ENCODE measurements around the gene HNRNPC.

HNRNPC gene

GRCh38 chr14:21191809-21192446 lies 77.3 kb downstream of the HNRNPC start:
- Histone ChIP-seq H3K9ac (ENCODE audit: low read length) (no peak overlapping the region), H3K36me3 (ENCODE audit: control insufficient read depth in 1 of 2, insufficient read depth in 2 of 2, low read depth in 1 of 2, low read length in 2 of 2) (no peaks in the 10 kb centered on the region), H3K27me3 (ENCODE audit: control insufficient read depth in 1 of 2, insufficient read depth in 1 of 2, low read length in 2 of 2) (no peaks in the 10 kb centered on the region), H3K27ac (ENCODE audit: low read length, poor library complexity, severe bottlenecking) (no peak overlapping the region), H2BK15ac (ENCODE audit: low read depth, poor library complexity, severe bottlenecking) (no peak overlapping the region), H3K4me3 (ENCODE audit: insufficient read depth in 1 of 2, low read depth in 1 of 2, low read length in 2 of 2) (peak overlapping the region; percentile 20 to 64), H3K4me2 (ENCODE audit: low read length, poor library complexity, severe bottlenecking) (peak overlapping the region; percentile 72), H2BK12ac (ENCODE audit: low read length in 2 of 2) (no peak overlapping the region), H2AK5ac (ENCODE audit: low read length, severe bottlenecking) (no peak overlapping the region), H4K91ac (ENCODE audit: low read length) (no peak overlapping the region), H2BK5ac (ENCODE audit: low read depth, low read length, poor library complexity, severe bottlenecking) (no peak overlapping the region), H2BK120ac (ENCODE audit: low read depth, low read length) (no peak overlapping the region), H3K23ac (ENCODE audit: low read length in 2 of 2) (peak overlapping the region in 1 of 2 experiments; percentile 42), H3K79me1 (replicated peaks; ENCODE audit: low read length, poor library complexity, severe bottlenecking) (no peaks in the 10 kb centered on the region), H4K8ac (ENCODE audit: low read length) (peak overlapping the region; percentile 98), H3K9me3 (ENCODE audit: control insufficient read depth, low read length) (no peaks in the 10 kb centered on the region), H2AFZ (ENCODE audit: low read depth, low read length) (peak overlapping the region; percentile 99), H3K14ac (ENCODE audit: low read length in 2 of 2) (no peak overlapping the region), H3K4ac (ENCODE audit: low read depth in 1 of 2, low read length in 2 of 2) (no peak overlapping the region), H3K4me1 (ENCODE audit: control insufficient read depth, insufficient read depth, low read depth, low read length) (peaks cover 18% of the 10 kb centered on the region), H3K18ac (ENCODE audit: low read depth in 1 of 2, low read length in 2 of 2) (peak overlapping the region in 1 of 2 experiments; percentile 67)
- WGBS = 9% methylated on average over 17 of the region's 19 CpGs
- peak; percentile 47 for DNase-seq

- H3K9me3 ChIP-seq (ENCODE audit: control insufficient read depth, low read length) = no peaks in the 10 kb centered on the region
- no peak overlapping the region for H4K91ac ChIP-seq (ENCODE audit: low read length)
- H3K4ac ChIP-seq (ENCODE audit: low read depth in 1 of 2, low read length in 2 of 2) = no peak overlapping the region
- H4K8ac ChIP-seq (ENCODE audit: low read length) = peak overlapping the region; percentile 37
- no peak overlapping the region for H2AK5ac ChIP-seq (ENCODE audit: low read length, severe bottlenecking)
- H2BK12ac ChIP-seq (ENCODE audit: low read length in 2 of 2) = no peak overlapping the region
- DNase-seq = no peak
- no peak overlapping the region for H3K23ac ChIP-seq (ENCODE audit: low read length in 2 of 2)
- H3K79me1 ChIP-seq (replicated peaks; ENCODE audit: low read length, poor library complexity, severe bottlenecking) = no peaks in the 10 kb centered on the region
- no peak overlapping the region for H3K18ac ChIP-seq (ENCODE audit: low read depth in 1 of 2, low read length in 2 of 2)
- H3K9ac ChIP-seq (ENCODE audit: low read length) = no peak overlapping the region
- no peak overlapping the region for H2BK120ac ChIP-seq (ENCODE audit: low read depth, low read length)
- no peak overlapping the region for H2AFZ ChIP-seq (ENCODE audit: low read depth, low read length)
- 93% methylated on average over 6 of the region's 7 CpGs for WGBS
- H3K27ac ChIP-seq (ENCODE audit: low read length, poor library complexity, severe bottlenecking) = no peak overlapping the region
- H2BK5ac ChIP-seq (ENCODE audit: low read depth, low read length, poor library complexity, severe bottlenecking) = no peak overlapping the region
- H3K36me3 ChIP-seq (ENCODE audit: control insufficient read depth in 1 of 2, insufficient read depth in 2 of 2, low read depth in 1 of 2, low read length in 2 of 2) = no peaks in the 10 kb centered on the region
- H3K4me3 ChIP-seq (ENCODE audit: insufficient read depth in 1 of 2, low read depth in 1 of 2, low read length in 2 of 2) = no peak overlapping the region
- H3K14ac ChIP-seq (ENCODE audit: low read length in 2 of 2) = no peak overlapping the region
- no peaks in the 10 kb centered on the region for H3K27me3 ChIP-seq (ENCODE audit: control insufficient read depth in 1 of 2, insufficient read depth in 1 of 2, low read length in 2 of 2)
- no peak overlapping the region for H3K4me2 ChIP-seq (ENCODE audit: low read length, poor library complexity, severe bottlenecking)
- H2BK15ac ChIP-seq (ENCODE audit: low read depth, poor library complexity, severe bottlenecking) = no peak overlapping the region
- H3K4me1 ChIP-seq (ENCODE audit: control insufficient read depth, insufficient read depth, low read depth, low read length) = peaks cover 18% of the 10 kb centered on the region
Observed at GRCh38 chr14:21191261-21191808, 77.9 kb downstream of the HNRNPC start.

- Histone ChIP-seq H2AK5ac (ENCODE audit: low read length, severe bottlenecking) (no peak overlapping the region), H3K9ac (ENCODE audit: low read length) (no peak overlapping the region), H2AFZ (ENCODE audit: low read depth, low read length) (no peak overlapping the region), H2BK15ac (ENCODE audit: low read depth, poor library complexity, severe bottlenecking) (no peak overlapping the region), H2BK120ac (ENCODE audit: low read depth, low read length) (no peak overlapping the region), H3K79me1 (replicated peaks; ENCODE audit: low read length, poor library complexity, severe bottlenecking) (no peaks in the 10 kb centered on the region), H4K91ac (ENCODE audit: low read length) (no peak overlapping the region), H3K36me3 (ENCODE audit: control insufficient read depth in 1 of 2, insufficient read depth in 2 of 2, low read depth in 1 of 2, low read length in 2 of 2) (no peaks in the 10 kb centered on the region), H3K23ac (ENCODE audit: low read length in 2 of 2) (no peak overlapping the region), H3K27ac (ENCODE audit: low read length, poor library complexity, severe bottlenecking) (no peak overlapping the region), H3K4me1 (ENCODE audit: control insufficient read depth, insufficient read depth, low read depth, low read length) (no peaks in the 10 kb centered on the region), H3K4me3 (ENCODE audit: insufficient read depth in 1 of 2, low read depth in 1 of 2, low read length in 2 of 2) (no peak overlapping the region), H3K27me3 (ENCODE audit: control insufficient read depth in 1 of 2, insufficient read depth in 1 of 2, low read length in 2 of 2) (peaks cover 0 to 2% of the 10 kb centered on the region in 2 experiments), H2BK12ac (ENCODE audit: low read length in 2 of 2) (no peak overlapping the region), H2BK5ac (ENCODE audit: low read depth, low read length, poor library complexity, severe bottlenecking) (peak overlapping the region; percentile 8), H3K18ac (ENCODE audit: low read depth in 1 of 2, low read length in 2 of 2) (no peak overlapping the region), H3K9me3 (ENCODE audit: control insufficient read depth, low read length) (peaks cover 4% of the 10 kb centered on the region), H3K4me2 (ENCODE audit: low read length, poor library complexity, severe bottlenecking) (no peak overlapping the region), H3K14ac (ENCODE audit: low read length in 2 of 2) (no peak overlapping the region), H3K4ac (ENCODE audit: low read depth in 1 of 2, low read length in 2 of 2) (no peak overlapping the region), H4K8ac (ENCODE audit: low read length) (no peak overlapping the region)
- no peak for DNase-seq
- 52% methylated on average over 3 of the region's 5 CpGs for WGBS
Observed at GRCh38 chr14:21185491-21185890, 83.8 kb downstream of the HNRNPC start.

GRCh38 chr14:21184254-21184653 lies 85.0 kb downstream of the HNRNPC start:
- no peaks in the 10 kb centered on the region for H3K4me1 ChIP-seq (ENCODE audit: control insufficient read depth, insufficient read depth, low read depth, low read length)
- no peak overlapping the region for H3K4ac ChIP-seq (ENCODE audit: low read depth in 1 of 2, low read length in 2 of 2)
- no peak overlapping the region for H2BK120ac ChIP-seq (ENCODE audit: low read depth, low read length)
- no peak overlapping the region for H3K4me3 ChIP-seq (ENCODE audit: insufficient read depth in 1 of 2, low read depth in 1 of 2, low read length in 2 of 2)
- H2AFZ ChIP-seq (ENCODE audit: low read depth, low read length) = no peak overlapping the region
- H2BK5ac ChIP-seq (ENCODE audit: low read depth, low read length, poor library complexity, severe bottlenecking) = no peak overlapping the region
- no peak overlapping the region for H3K9ac ChIP-seq (ENCODE audit: low read length)
- H3K36me3 ChIP-seq (ENCODE audit: control insufficient read depth in 1 of 2, insufficient read depth in 2 of 2, low read depth in 1 of 2, low read length in 2 of 2) = no peaks in the 10 kb centered on the region
- H2AK5ac ChIP-seq (ENCODE audit: low read length, severe bottlenecking) = no peak overlapping the region
- no peak overlapping the region for H3K23ac ChIP-seq (ENCODE audit: low read length in 2 of 2)
- no peak overlapping the region for H3K27ac ChIP-seq (ENCODE audit: low read length, poor library complexity, severe bottlenecking)
- no peak overlapping the region for H3K4me2 ChIP-seq (ENCODE audit: low read length, poor library complexity, severe bottlenecking)
- H3K79me1 ChIP-seq (replicated peaks; ENCODE audit: low read length, poor library complexity, severe bottlenecking) = no peaks in the 10 kb centered on the region
- no peak overlapping the region for H2BK15ac ChIP-seq (ENCODE audit: low read depth, poor library complexity, severe bottlenecking)
- no peak overlapping the region for H2BK12ac ChIP-seq (ENCODE audit: low read length in 2 of 2)
- H3K14ac ChIP-seq (ENCODE audit: low read length in 2 of 2) = no peak overlapping the region
- H3K27me3 ChIP-seq (ENCODE audit: control insufficient read depth in 1 of 2, insufficient read depth in 1 of 2, low read length in 2 of 2) = peaks cover 0 to 2% of the 10 kb centered on the region in 2 experiments
- DNase-seq = no peak
- H4K8ac ChIP-seq (ENCODE audit: low read length) = no peak overlapping the region
- H4K91ac ChIP-seq (ENCODE audit: low read length) = no peak overlapping the region
- peaks cover 4% of the 10 kb centered on the region for H3K9me3 ChIP-seq (ENCODE audit: control insufficient read depth, low read length)
- no peak overlapping the region for H3K18ac ChIP-seq (ENCODE audit: low read depth in 1 of 2, low read length in 2 of 2)
- WGBS = no CpG with 5 or more reads among the region's 1 CpG

Data from mesenchymal stem cell (in vitro differentiated cells and primary cell).